HUDEP-2 (cell line): ENCODE measurements around the gene AMN1.
"Not testable (repeated sequence)": the region's sequence is repeated elsewhere in the genome, so short reads cannot be mapped to it uniquely, and the experiment has no call there.

Source experiments
- DNase-seq, 76 experiments: peaks; one replicate each; lab custom pipeline; 2025; ENCODE audit not compliant: unreplicated experiment in 76 of 76; lab: John Stamatoyannopoulos, UW

The AMN1 gene

DNA sequence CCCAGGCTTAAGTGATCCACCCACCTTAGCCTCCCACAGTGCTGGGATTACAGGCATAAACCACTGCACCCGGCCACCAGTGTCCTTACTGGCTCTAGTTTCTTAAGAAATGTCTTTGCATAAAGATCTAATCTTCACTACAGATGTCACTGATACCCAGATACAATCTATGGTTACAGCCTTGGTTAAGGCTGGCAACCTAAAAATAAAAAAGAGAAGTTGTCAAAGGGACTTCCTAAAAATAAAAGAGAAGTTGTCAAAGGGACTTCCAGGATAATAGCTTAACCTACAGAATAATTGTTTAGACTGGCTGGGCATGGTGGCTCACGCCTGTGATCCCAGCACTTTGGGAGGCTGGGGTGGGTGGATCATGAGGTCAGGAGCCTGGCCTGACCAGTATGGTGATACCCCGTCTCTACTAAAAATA lies 41.7 kb downstream of the AMN1 start:
- no peak for DNase-seq

DNA sequence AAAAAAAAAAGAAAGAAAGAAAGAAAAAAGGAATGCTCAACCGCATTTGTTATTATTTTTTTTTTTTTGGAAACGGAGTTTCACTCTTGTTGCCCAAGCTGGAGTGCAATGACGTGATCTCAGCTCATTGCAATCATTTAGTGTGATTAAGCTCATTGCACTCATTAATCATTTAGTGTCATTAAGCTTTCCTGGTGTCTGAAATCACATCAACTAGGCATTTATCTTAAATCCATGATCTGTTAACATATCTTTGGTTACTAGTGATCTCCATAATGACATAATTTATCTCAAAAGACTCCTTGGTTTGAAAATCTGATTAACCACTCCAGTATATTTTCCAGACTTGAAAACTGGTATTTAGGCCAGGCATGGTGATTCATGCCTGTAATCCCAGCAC lies 43.0 kb downstream of the AMN1 start:
- DNase-seq = no peak

GRCh38 chr12:31682136-31682962 lies 46.5 kb downstream of the AMN1 start:
- peak in 63 of 76 experiments; percentile 1 to 79 (median 43) for DNase-seq

DNA sequence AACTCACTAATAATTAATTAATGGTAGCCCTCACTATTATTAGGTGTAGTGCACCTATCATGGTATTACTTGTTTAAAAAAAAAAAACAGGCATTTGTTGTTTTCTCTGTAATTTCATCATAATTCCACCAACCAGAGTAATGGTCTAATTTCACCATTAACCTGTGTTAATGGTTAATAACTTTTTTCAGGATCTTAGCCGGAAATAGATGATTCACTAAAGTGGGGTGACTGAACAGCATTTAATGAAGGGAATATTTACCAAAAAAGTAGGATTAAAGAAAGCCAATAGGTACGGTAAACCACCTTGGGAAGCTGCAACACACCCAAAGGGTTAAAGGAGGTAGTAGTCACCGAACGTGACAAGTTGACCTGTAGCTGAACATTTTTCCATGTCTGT lies 56.3 kb downstream of the AMN1 start:
- DNase-seq = no peak

DNA sequence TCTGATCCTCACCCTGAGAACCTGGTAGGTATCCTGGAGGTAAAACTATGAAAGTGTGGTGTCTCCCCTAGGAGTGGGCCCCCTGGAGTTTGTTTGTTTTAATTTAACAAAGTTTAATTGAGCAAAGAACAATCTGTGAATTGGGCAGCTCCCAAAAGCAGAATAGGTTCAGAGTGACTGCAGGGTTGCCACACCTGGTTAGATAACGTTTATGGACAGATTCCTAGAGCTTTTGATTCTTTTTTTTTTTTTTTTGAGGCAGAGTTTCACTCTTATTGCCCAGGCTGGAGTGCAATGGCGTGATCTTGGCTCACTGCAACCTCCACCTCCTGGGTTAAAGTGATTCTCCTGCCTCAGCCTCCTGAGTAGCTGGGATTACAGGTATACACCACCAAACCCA lies 59.2 kb downstream of the AMN1 start:
- not testable (repeated sequence) for DNase-seq

DNA sequence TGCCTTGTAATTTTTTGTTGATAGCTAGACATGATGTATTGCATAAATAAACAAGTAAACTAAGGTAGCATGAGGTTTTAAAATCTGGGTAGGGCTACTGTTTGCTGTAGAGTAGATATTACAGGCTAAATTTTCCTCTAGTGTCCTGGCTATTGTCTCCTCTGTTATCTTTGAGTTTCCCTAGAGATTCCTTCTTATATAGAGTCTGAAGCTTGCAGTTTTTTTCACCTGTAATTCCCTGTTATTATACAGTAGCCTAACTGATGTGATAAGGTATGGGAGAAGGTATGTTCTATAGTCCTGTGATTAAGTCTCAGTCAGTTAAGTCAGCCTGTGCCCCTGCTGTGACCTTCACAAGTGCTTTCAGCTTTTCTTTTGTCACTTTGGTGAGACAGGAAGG lies 59.8 kb downstream of the AMN1 start:
- no peak for DNase-seq

GRCh38 chr12:31664038-31664437 lies 64.8 kb downstream of the AMN1 start:
- no peak for DNase-seq

DNA sequence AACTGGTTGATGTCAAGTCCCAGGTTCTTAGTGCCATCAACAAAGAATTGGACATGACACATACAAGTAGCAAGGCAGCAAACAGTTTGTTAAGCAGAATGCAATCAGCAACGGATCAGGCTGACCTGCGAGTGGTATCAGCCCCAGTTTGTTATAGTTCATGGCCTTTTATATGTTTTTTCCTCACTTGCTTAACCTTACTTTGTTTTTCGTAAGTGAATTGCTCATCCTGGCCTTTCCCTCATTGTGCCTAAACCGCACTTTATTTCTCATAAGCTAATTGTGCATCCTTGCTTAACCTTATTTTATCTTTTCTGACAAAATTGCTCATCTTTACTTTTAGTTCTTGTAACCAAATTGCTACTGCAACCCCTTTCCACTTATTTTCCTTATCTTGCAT lies 65.2 kb downstream of the AMN1 start:
- DNase-seq = no peak

DNA sequence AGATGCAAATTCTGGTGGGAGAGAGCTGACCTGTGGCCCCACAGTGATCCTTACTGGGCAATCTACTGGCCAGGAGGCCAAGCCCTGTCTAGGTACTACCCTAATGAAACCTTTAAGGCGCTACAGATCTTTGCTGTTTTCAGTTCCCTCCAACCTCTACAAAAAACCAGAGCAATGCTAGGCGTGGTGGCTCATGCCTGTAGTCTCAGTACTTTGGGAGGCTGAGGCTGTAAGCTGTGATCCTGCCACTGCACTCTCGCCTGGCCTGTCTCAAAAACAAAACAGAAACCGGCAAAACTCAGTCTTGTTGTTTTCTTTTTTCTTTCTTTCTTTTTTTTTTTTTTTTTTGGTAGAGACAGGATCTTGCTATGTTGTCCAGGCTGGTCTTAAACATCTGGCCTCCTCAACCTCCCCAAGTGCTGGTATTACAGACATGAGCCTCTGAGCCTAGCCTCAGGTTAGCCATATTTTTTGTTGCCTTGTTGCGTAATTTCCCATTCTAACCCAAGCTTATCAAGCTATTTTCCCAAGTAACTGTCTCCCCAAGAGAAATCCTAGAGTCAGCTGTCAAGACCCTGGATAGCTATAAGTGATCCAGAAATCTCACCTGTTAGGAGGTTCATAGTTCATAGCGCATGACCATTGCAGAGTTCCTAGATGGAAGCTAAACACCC lies 66.5 kb downstream of the AMN1 start:
- DNase-seq = no peak

GRCh38 chr12:31659087-31659942 lies 69.5 kb downstream of the AMN1 start, which contains the start of gene ETFBKMT:
TSS of gene ETFBKMT (plus strand) at chr12:31659688. CDS start at chr12:31661954, 2,266 bp downstream.
- peak in 75 of 76 experiments; percentile 26 to 95 (median 90) for DNase-seq

DNA sequence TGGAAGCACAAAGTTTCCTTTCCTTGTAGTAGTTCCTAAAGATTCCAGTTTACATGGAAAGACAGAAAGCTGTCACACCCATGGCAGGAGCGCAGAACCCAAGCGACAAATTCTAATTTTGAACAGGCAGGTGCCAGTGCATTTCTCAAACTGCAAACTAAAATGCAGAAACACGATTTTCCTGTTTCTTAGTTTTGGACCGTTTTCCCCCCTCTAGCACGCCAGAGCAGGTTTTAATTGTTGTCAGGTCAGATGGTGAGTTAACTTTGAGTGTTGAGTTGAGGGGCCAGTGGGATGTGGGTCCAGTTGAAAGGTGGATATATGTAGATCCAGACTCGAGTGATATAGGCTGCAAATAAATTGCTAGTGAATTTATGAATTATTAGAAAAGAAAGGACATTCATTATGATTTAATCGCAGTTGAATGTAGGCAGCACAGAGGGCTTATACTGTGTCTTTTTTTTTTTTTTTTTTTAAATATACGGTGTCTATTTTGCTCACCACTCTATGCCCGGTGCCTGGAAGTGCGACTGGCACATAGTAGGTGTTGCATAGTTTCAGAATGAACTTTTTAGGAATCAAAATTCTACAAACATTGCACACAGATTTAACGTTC lies 70.2 kb downstream of the AMN1 start:
- no peak for DNase-seq

DNA sequence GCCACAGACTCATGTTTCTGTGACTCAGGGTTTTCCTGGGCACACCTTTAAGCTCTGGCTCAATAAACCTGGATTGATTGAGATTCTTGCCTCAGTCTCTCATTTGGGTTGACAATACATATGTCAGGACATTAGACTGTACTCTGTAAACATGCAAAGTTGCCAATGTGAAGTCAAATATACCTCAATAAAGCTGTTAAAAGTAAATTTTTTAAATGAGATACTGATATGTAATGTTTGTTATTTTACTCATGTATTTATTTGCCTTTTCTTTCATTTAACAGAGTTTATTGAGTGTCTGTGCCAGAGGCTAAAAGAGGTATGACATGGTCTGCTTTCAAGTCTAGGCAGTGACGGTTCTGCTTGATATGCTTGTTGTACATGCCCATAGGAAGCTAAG lies 73.0 kb downstream of the AMN1 start:
- DNase-seq = no peak

- DNase-seq = no peak
Measured at GRCh38 chr12:31655208-31655607, 73.6 kb downstream of the AMN1 start.

GRCh38 chr12:31651893-31652521 lies 76.8 kb downstream of the AMN1 start:
- DNase-seq = no peak

DNA sequence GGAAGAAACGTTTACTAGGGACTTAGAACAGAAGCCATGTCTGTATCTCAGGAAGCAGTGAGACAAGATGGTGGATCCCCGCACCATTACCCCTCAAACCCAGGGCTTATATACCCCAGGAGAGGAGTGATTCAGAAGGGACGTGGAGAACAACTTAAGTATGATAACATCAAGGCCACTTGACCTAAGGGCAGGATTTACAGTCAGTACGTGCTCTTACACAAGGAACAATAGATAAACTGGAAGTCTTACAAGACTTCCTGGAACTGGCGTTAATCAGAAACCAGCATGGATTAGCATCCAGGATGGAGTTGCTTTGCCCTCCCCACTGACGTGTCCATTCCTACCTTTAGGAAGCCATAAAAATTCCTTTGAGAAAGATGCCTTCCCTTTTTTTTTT lies 77.9 kb downstream of the AMN1 start:
- DNase-seq = no peak

- no peak for DNase-seq
Measured at GRCh38 chr12:31647086-31647491, 81.7 kb downstream of the AMN1 start.

GRCh38 chr12:31645924-31646323 lies 82.9 kb downstream of the AMN1 start:
- no peak for DNase-seq

DNA sequence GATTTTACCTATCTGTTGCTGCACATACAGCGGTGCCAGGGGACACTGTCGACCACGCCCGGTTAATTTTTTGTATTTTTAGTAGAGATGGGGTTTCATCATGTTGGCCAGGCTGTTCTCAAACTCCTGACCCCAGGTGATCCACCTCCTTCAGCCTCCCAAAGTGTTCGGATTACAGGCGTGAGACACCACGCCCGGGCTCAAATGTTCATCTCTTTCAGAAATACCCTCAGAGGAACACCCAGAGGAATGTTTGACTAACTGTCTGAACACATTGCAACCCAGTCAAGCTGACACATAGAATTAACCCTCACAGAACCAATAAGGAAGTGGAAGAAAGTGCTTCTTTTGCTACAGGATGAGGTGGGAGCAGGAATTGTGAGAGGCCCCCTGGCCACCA lies 84.3 kb downstream of the AMN1 start:
- DNase-seq = no peak

GRCh38 chr12:31641509-31642090 lies 87.2 kb downstream of the AMN1 start:
- no peak for DNase-seq

DNA sequence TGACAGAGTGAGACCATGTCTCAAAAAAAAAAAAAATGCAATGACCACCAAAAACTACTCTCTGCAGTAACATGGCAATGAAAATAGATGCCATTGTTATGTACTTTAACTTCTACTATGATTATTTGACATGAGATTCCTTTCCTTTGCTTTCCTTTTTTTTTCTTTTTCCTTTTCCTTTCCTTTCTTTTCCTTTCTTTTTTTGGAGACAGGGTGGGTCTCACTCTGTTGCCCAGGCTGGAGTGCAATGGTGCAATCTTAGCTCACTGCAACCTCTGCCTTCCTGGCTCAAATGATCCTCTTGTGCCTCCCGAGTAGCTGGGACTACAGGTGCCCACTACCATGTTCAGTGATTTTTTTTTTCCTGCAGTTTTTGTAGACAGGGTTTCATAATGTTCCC lies 94.2 kb downstream of the AMN1 start:
- DNase-seq = no peak
